ENCODE measurements around the gene TOX4.

The TOX4 gene

GRCh38 chr14:21509432-21510143, 32.6 kb downstream of the TOX4 start:
- TF ChIP-seq, protein P1, sequence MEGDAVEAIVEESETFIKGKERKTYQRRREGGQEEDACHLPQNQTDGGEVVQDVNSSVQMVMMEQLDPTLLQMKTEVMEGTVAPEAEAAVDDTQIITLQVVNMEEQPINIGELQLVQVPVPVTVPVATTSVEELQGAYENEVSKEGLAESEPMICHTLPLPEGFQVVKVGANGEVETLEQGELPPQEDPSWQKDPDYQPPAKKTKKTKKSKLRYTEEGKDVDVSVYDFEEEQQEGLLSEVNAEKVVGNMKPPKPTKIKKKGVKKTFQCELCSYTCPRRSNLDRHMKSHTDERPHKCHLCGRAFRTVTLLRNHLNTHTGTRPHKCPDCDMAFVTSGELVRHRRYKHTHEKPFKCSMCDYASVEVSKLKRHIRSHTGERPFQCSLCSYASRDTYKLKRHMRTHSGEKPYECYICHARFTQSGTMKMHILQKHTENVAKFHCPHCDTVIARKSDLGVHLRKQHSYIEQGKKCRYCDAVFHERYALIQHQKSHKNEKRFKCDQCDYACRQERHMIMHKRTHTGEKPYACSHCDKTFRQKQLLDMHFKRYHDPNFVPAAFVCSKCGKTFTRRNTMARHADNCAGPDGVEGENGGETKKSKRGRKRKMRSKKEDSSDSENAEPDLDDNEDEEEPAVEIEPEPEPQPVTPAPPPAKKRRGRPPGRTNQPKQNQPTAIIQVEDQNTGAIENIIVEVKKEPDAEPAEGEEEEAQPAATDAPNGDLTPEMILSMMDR (IDR thresholded peaks at IDR 0.05), result no peak

GRCh38 chr14:21510735-21511657, 34.0 kb downstream of the TOX4 start, which contains the start of gene METTL3:
Gene METTL3, minus strand, starts transcription at chr14:21511340. Its CDS starts 117 bp downstream, at chr14:21511223.
- TF ChIP-seq, protein P1 (IDR thresholded peaks at IDR 0.05), result no peak

- TF ChIP-seq, protein P1 (IDR thresholded peaks at IDR 0.05), result no peak
These were observed 37.3 kb downstream of the TOX4 start for GRCh38 chr14:21514341-21514740.

GRCh38 chr14:21518725-21519124, 41.7 kb downstream of the TOX4 start:
- TF ChIP-seq, protein P1 (IDR thresholded peaks at IDR 0.05), result no peak

DNA sequence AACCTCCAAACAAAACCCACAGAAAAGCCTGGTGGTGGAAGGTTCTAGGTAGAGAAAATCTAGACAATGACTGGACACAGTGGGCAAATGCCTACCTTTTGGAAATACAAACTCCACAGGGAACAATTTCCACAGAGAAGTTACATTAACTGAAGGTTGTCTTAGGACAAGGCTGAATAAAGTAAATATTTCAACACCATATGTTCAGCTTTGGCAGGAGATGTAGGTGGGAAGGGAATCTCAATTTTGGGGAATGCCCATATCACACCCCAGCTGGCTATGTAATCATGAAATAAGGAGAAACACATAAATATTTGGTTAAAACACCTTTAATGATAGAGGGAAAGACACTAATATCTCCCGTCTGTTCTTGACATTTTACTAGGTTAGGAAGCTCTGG, 43.8 kb downstream of the TOX4 start:
- TF ChIP-seq, protein P1 (IDR thresholded peaks at IDR 0.05), result no peak

DNA sequence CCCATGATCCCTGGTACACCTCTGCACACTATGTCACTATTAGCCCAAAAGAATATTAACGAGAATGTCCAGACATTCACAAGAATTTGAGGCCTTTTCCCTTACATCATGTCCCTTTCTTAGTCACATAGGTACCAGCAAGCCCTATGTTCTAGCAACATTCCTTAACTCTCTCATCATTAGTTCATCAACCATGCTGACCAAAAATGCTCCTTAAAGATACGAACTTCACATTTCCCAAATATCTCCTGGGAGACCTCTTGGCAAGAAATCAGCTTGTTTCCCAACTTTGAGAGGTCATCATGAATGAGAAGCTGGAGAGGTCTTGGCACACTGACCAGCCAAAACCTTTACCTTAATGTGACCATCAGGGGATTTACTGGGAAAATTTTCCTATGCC, 44.5 kb downstream of the TOX4 start:
- TF ChIP-seq, protein P1 (IDR thresholded peaks at IDR 0.05), result no peak

- TF ChIP-seq, protein P1 (IDR thresholded peaks at IDR 0.05), result no peak
These were observed 46.2 kb downstream of the TOX4 start for GRCh38 chr14:21523203-21523602.

Measured in LNCAP (cell line).